K562 (cell line): ENCODE data around the gene MLLT6. TPM values are rescaled to one million over a fixed set of nuclear protein-coding genes. Genes with fewer than 3 reads are reported as not detected.

Source experiments
- ASH1L ChIP-seq: fragments of 450-650 bp; IDR thresholded peaks from 2 replicates; pipeline ENCODE4 v1.6.1; 2018; ENCODE audit warnings: borderline replicate concordance, mild to moderate bottlenecking, low read depth; ENCODE audit not compliant: partially characterized antibody
- E2F1 ChIP-seq: sonication (generic); formaldehyde crosslinking; IDR thresholded peaks from 2 replicates; pipeline ENCODE4 v1.8.1; 2023; ENCODE audit warnings: mild to moderate bottlenecking, missing genetic modification reagents, moderate library complexity
- E2F4 ChIP-seq: sonication (generic); formaldehyde crosslinking; IDR thresholded peaks from 2 replicates; pipeline ENCODE4 v1.8.0; 2022; ENCODE audit warnings: mild to moderate bottlenecking, low read depth, missing genetic modification reagents
- EGR1 ChIP-seq: fragments of 450-650 bp; conservative IDR thresholded peaks from 2 replicates; pipeline ENCODE4 v1.6.1; 2017; ENCODE audit warnings: mild to moderate bottlenecking
- FIP1L1 ChIP-seq: fragments of 200-400 bp; formaldehyde crosslinking; IDR thresholded peaks from 2 replicates; pipeline ENCODE4 v1.6.1; 2018; ENCODE audit warnings: mild to moderate bottlenecking, low read depth, low read length; ENCODE audit not compliant: poor library complexity, severe bottlenecking
- GATAD2B ChIP-seq: fragments of 450-650 bp; IDR thresholded peaks from 2 replicates; pipeline ENCODE4 v1.6.1; 2017; ENCODE audit warnings: mild to moderate bottlenecking, borderline replicate concordance
- GTF2E2 ChIP-seq: fragments of 200-800 bp; sonication (Bioruptor generic); IDR thresholded peaks from 2 replicates; pipeline ENCODE4 v1.6.1; 2016; ENCODE audit warnings: missing genetic modification characterization, missing compliant biosample characterization
- HNRNPH1 ChIP-seq: fragments of 200-400 bp; formaldehyde crosslinking; optimal IDR thresholded peaks from 2 replicates; pipeline ENCODE3; 2017; ENCODE audit warnings: low read depth, mild to moderate bottlenecking, low read length, moderate library complexity
- MNT ChIP-seq, 2 experiments: fragments of 450-650 bp; conservative IDR thresholded peaks; 2 replicates each; pipeline ENCODE4 v1.6.1; 2017; ENCODE audit warnings: mild to moderate bottlenecking in 2 of 2, moderate library complexity in 2 of 2
- SAFB ChIP-seq: fragments of 200-400 bp; formaldehyde crosslinking; IDR thresholded peaks from 2 replicates; pipeline ENCODE4 v1.6.1; 2017; ENCODE audit warnings: low read depth, low read length, borderline replicate concordance
- TARDBP ChIP-seq: fragments of 450-650 bp; IDR thresholded peaks from 2 replicates; pipeline ENCODE4 v1.6.1; 2016
- TCFL5 ChIP-seq: fragments of 250-450 bp; sonication (Bioruptor Pico); conservative IDR thresholded peaks from 2 replicates; pipeline ENCODE4 v1.6.1; 2021; ENCODE audit warnings: mild to moderate bottlenecking, moderate library complexity, matching md5 sums
- polyA plus RNA-seq, 8 experiments: library from polyadenylated mRNA; depleted of rRNA in 4 of 8; stranded (reverse) in 5 of 8; unstranded in 3 of 8; fragments of >200 nt; fragmentation: Nextera tagmentation in 2 of 8; fragmentation: Illumina TruSeq in 1 of 8; extraction: Ambion mirVana in 2 of 8; extraction: Trizol in 1 of 8; gene quantifications; 2 replicates each; pipeline versions ENCODE4 v1.2.1 to v1.2.3, GENCODE V29; 2011 to 2014; ENCODE audit warnings: inconsistent platforms in 1 of 8, missing spikeins in 1 of 8
- total RNA-seq, 7 experiments: library from RNA; depleted of rRNA in 6 of 7; stranded (reverse); fragments of >200 nt in 6 of 7; fragmentation: Illumina TruSeq in 2 of 7; extraction: Trizol in 2 of 7; gene quantifications; 2 replicates each; pipeline versions ENCODE4 v1.2.1 to v1.2.3, GENCODE V29; 2011 to 2021; ENCODE audit warnings: low replicate concordance in 1 of 7
- TF ChIP-seq, protein P1 (sequence below), 3 experiments: fragments of 200-800 bp in 1 of 3; fragments of 250-450 bp in 1 of 3; fragments of 450-650 bp in 1 of 3; sonication (Bioruptor Pico) in 1 of 3; sonication (Bioruptor generic) in 1 of 3; formaldehyde crosslinking in 1 of 3; IDR thresholded peaks; 2 replicates each; pipeline versions ENCODE4 v1.6.1 to v1.8.0; 2016 to 2022; ENCODE audit warnings: mild to moderate bottlenecking in 2 of 3, missing genetic modification characterization in 2 of 3, missing compliant biosample characterization in 1 of 3, moderate library complexity in 1 of 3
- TF ChIP-seq, protein P2 (sequence below), 2 experiments: IDR thresholded peaks; 2 replicates each; pipeline ENCODE4 v1.6.1; 2012; ENCODE audit warnings: improper control_type of control experiment in 2 of 2, low read depth in 2 of 2, low read length in 2 of 2, borderline replicate concordance in 1 of 2
- TF ChIP-seq, protein P3 (sequence below): sonication (generic); formaldehyde crosslinking; IDR thresholded peaks from 2 replicates; pipeline ENCODE4 v1.9.0; 2022; ENCODE audit warnings: mild to moderate bottlenecking, missing genetic modification reagents

Gene MLLT6
- total and polyA plus RNA-seq, 9 of the 15 experiments (the other 6 are each of a cell fraction or from before 2014, with no cell fraction given) = 3.1 to 71.7 (median 30.0) TPM

- TF ChIP-seq ASH1L (no peak), E2F1 (CRISPR knock-in tag) (no peak), GTF2E2 (tag) (no peak), TCFL5 (CRISPR knock-in tag) (no peak), SAFB (no peak), GATAD2B (no peak), E2F4 (CRISPR knock-in tag) (no peak), MNT (conservative IDR thresholded peaks at IDR 0.05) (peak in 1 of 2 experiments; percentile 61; a peak in 2 of 4 replicates), EGR1 (peak; percentile 27; the same call in 1 of the 2 replicates), FIP1L1 (peak; percentile 8), HNRNPH1 (no peak), TARDBP (no peak)
- TF ChIP-seq, protein P1, sequence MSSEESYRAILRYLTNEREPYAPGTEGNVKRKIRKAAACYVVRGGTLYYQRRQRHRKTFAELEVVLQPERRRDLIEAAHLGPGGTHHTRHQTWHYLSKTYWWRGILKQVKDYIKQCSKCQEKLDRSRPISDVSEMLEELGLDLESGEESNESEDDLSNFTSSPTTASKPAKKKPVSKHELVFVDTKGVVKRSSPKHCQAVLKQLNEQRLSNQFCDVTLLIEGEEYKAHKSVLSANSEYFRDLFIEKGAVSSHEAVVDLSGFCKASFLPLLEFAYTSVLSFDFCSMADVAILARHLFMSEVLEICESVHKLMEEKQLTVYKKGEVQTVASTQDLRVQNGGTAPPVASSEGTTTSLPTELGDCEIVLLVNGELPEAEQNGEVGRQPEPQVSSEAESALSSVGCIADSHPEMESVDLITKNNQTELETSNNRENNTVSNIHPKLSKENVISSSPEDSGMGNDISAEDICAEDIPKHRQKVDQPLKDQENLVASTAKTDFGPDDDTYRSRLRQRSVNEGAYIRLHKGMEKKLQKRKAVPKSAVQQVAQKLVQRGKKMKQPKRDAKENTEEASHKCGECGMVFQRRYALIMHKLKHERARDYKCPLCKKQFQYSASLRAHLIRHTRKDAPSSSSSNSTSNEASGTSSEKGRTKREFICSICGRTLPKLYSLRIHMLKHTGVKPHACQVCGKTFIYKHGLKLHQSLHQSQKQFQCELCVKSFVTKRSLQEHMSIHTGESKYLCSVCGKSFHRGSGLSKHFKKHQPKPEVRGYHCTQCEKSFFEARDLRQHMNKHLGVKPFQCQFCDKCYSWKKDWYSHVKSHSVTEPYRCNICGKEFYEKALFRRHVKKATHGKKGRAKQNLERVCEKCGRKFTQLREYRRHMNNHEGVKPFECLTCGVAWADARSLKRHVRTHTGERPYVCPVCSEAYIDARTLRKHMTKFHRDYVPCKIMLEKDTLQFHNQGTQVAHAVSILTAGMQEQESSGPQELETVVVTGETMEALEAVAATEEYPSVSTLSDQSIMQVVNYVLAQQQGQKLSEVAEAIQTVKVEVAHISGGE (CRISPR knock-in tag; IDR thresholded peaks at IDR 0.05) = no peak; a peak in 1 of 6 replicates
- TF ChIP-seq, protein P2, sequence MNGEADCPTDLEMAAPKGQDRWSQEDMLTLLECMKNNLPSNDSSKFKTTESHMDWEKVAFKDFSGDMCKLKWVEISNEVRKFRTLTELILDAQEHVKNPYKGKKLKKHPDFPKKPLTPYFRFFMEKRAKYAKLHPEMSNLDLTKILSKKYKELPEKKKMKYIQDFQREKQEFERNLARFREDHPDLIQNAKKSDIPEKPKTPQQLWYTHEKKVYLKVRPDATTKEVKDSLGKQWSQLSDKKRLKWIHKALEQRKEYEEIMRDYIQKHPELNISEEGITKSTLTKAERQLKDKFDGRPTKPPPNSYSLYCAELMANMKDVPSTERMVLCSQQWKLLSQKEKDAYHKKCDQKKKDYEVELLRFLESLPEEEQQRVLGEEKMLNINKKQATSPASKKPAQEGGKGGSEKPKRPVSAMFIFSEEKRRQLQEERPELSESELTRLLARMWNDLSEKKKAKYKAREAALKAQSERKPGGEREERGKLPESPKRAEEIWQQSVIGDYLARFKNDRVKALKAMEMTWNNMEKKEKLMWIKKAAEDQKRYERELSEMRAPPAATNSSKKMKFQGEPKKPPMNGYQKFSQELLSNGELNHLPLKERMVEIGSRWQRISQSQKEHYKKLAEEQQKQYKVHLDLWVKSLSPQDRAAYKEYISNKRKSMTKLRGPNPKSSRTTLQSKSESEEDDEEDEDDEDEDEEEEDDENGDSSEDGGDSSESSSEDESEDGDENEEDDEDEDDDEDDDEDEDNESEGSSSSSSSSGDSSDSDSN (IDR thresholded peaks at IDR 0.05; ENCODE audit: borderline replicate concordance in 1 of 2, low read depth in 2 of 2, low read length in 2 of 2) = no peak
- TF ChIP-seq, protein P3, sequence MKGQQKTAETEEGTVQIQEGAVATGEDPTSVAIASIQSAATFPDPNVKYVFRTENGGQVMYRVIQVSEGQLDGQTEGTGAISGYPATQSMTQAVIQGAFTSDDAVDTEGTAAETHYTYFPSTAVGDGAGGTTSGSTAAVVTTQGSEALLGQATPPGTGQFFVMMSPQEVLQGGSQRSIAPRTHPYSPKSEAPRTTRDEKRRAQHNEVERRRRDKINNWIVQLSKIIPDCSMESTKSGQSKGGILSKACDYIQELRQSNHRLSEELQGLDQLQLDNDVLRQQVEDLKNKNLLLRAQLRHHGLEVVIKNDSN (CRISPR knock-in tag) = peak; percentile 82
Measured at GRCh38 chr17:38748149-38748891, 43.2 kb downstream of the MLLT6 start, which contains the start of gene PCGF2 (continued).
